GM12878 (cell line): ENCODE measurements around the gene CEP89. TPM values are rescaled to one million over a fixed set of nuclear protein-coding genes. Genes with fewer than 3 reads are reported as not detected.

Experiments
- CBX3 ChIP-seq: fragments of 200-600 bp; sonication (generic); IDR thresholded peaks from 2 replicates; pipeline ENCODE4 v1.6.1; 2016; ENCODE audit warnings: low read depth, borderline replicate concordance
- CHD2 ChIP-seq: IDR thresholded peaks from 2 replicates; pipeline ENCODE4 v1.6.1; 2011; ENCODE audit warnings: low read depth, low read length, improper control_type of control experiment, borderline replicate concordance
- CREB1 ChIP-seq: IDR thresholded peaks from 2 replicates; pipeline ENCODE4 v1.6.1; 2012; ENCODE audit warnings: low read depth, mild to moderate bottlenecking, inconsistent platforms
- DPF2 ChIP-seq: fragments of 450-650 bp; IDR thresholded peaks from 2 replicates; pipeline ENCODE4 v1.6.1; 2017; ENCODE audit warnings: mild to moderate bottlenecking
- EED ChIP-seq: sonication (generic); IDR thresholded peaks from 2 replicates; pipeline ENCODE4 v1.6.1; 2016; ENCODE audit warnings: antibody characterized with exemption, low read depth
- EGR1 ChIP-seq, 2 experiments: IDR thresholded peaks; 1 replicate in 1 of 2; 2 replicates in 1 of 2; pipeline ENCODE4 v1.6.1; 2011 to 2012; ENCODE audit warnings: low read depth in 2 of 2, low read length in 2 of 2, borderline replicate concordance in 1 of 2, mild to moderate bottlenecking in 1 of 2, moderate library complexity in 1 of 2
- ETV6 ChIP-seq, 2 experiments: fragments of 450-650 bp in 1 of 2; IDR thresholded peaks in 1 of 2; conservative IDR thresholded peaks in 1 of 2; 2 replicates each; pipeline ENCODE4 v1.6.1; 2014; ENCODE audit warnings: antibody characterized with exemption in 1 of 2, borderline replicate concordance in 1 of 2, low read depth in 1 of 2, mild to moderate bottlenecking in 1 of 2, moderate library complexity in 1 of 2
- FOS ChIP-seq: IDR thresholded peaks from 3 replicates; pipeline ENCODE4 v1.6.1; 2011; ENCODE audit warnings: borderline replicate concordance; ENCODE audit not compliant: insufficient read length; ENCODE audit errors: extremely low read depth
- MEF2A ChIP-seq: IDR thresholded peaks from 2 replicates; pipeline ENCODE4 v1.6.1; 2011; ENCODE audit warnings: low read depth, mild to moderate bottlenecking, low read length, moderate library complexity; ENCODE audit not compliant: insufficient read depth
- MTA2 ChIP-seq: fragments of 450-650 bp; IDR thresholded peaks from 2 replicates; pipeline ENCODE4 v1.6.1; 2016; ENCODE audit warnings: low read depth, mild to moderate bottlenecking, moderate library complexity
- PAX8 ChIP-seq: fragments of 450-650 bp; IDR thresholded peaks from 2 replicates; pipeline ENCODE4 v1.6.1; 2017; ENCODE audit warnings: mild to moderate bottlenecking, moderate library complexity
- POLR2A ChIP-seq: IDR thresholded peaks from 2 replicates; pipeline ENCODE4 v1.6.1; 2011; ENCODE audit warnings: low read depth, mild to moderate bottlenecking, low read length
- POU2F2 ChIP-seq: IDR thresholded peaks from 3 replicates; pipeline ENCODE4 v1.6.1; 2011; ENCODE audit warnings: low read depth, mild to moderate bottlenecking, low read length, borderline replicate concordance
- RB1 ChIP-seq: fragments of 450-650 bp; formaldehyde crosslinking; IDR thresholded peaks from 2 replicates; pipeline ENCODE4 v1.6.1; 2017; ENCODE audit warnings: mild to moderate bottlenecking, borderline replicate concordance
- TBL1XR1 ChIP-seq: IDR thresholded peaks from 2 replicates; pipeline ENCODE4 v1.6.1; 2012; ENCODE audit warnings: low read depth, low read length, improper control_type of control experiment
- TCF12 ChIP-seq: IDR thresholded peaks from 2 replicates; pipeline ENCODE4 v1.6.1; 2011; ENCODE audit warnings: low read depth, mild to moderate bottlenecking, low read length
- TCF7 ChIP-seq: IDR thresholded peaks from 2 replicates; pipeline ENCODE4 v1.6.1; 2014; ENCODE audit warnings: antibody characterized with exemption, borderline replicate concordance
- ZNF24 ChIP-seq: fragments of 450-650 bp; IDR thresholded peaks from 2 replicates; pipeline ENCODE4 v1.6.1; 2017; ENCODE audit warnings: antibody characterized with exemption, mild to moderate bottlenecking
- ZNF622 ChIP-seq: fragments of 450-650 bp; IDR thresholded peaks from 2 replicates; pipeline ENCODE4 v1.6.1; 2017; ENCODE audit warnings: mild to moderate bottlenecking, inconsistent platforms
- polyA plus RNA-seq, 11 experiments: library from polyadenylated mRNA; depleted of rRNA in 4 of 11; unstranded in 6 of 11; stranded (reverse) in 5 of 11; fragments of >200 nt; fragmentation: Nextera tagmentation in 4 of 11; fragmentation: Illumina TruSeq in 1 of 11; extraction: Ambion mirVana in 4 of 11; extraction: Trizol in 1 of 11; gene quantifications; 1 replicate in 1 of 11; 2 replicates in 10 of 11; pipeline versions ENCODE4 v1.2.1 to v1.2.3, GENCODE V29; 2011 to 2016; ENCODE audit warnings: inconsistent platforms in 2 of 11, missing spikeins in 2 of 11, low read depth in 1 of 11
- total RNA-seq, 4 experiments: library from RNA; depleted of rRNA in 3 of 4; stranded (reverse); fragments of >200 nt in 3 of 4; fragmentation: Illumina TruSeq in 1 of 4; extraction: Trizol in 1 of 4; gene quantifications; 2 replicates each; pipeline versions ENCODE4 v1.2.1 to v1.2.3, GENCODE V29; 2013 to 2021
- TF ChIP-seq, protein P1 (sequence below): IDR thresholded peaks from 2 replicates; pipeline ENCODE4 v1.6.1; 2011; ENCODE audit warnings: borderline replicate concordance, low read depth, mild to moderate bottlenecking, moderate library complexity, mixed read lengths, low read length; ENCODE audit not compliant: insufficient read depth; ENCODE audit errors: extremely low read length
- TF ChIP-seq, protein P2 (sequence below): IDR thresholded peaks from 2 replicates; pipeline ENCODE4 v1.6.1; 2012; ENCODE audit warnings: low read length, inconsistent platforms
- TF ChIP-seq, protein P3 (sequence below): fragments of 450-650 bp; IDR thresholded peaks from 2 replicates; pipeline ENCODE4 v1.6.1; 2014; ENCODE audit warnings: mild to moderate bottlenecking
- TF ChIP-seq, protein P4 (sequence below): IDR thresholded peaks from 2 replicates; pipeline ENCODE4 v1.6.1; 2012; ENCODE audit warnings: low read depth, low read length, improper control_type of control experiment
- TF ChIP-seq, protein P5 (sequence below): fragments of 450-650 bp; IDR thresholded peaks from 2 replicates; pipeline ENCODE4 v1.6.1; 2017; ENCODE audit warnings: mild to moderate bottlenecking, low read depth, inconsistent platforms; ENCODE audit not compliant: poor library complexity, severe bottlenecking

The CEP89 gene
- total and polyA plus RNA-seq, 10 of the 15 experiments (the other 5 are each of a cell fraction or from before 2014, with no cell fraction given) = 6.0 to 19.3 (median 10.2) TPM

DNA sequence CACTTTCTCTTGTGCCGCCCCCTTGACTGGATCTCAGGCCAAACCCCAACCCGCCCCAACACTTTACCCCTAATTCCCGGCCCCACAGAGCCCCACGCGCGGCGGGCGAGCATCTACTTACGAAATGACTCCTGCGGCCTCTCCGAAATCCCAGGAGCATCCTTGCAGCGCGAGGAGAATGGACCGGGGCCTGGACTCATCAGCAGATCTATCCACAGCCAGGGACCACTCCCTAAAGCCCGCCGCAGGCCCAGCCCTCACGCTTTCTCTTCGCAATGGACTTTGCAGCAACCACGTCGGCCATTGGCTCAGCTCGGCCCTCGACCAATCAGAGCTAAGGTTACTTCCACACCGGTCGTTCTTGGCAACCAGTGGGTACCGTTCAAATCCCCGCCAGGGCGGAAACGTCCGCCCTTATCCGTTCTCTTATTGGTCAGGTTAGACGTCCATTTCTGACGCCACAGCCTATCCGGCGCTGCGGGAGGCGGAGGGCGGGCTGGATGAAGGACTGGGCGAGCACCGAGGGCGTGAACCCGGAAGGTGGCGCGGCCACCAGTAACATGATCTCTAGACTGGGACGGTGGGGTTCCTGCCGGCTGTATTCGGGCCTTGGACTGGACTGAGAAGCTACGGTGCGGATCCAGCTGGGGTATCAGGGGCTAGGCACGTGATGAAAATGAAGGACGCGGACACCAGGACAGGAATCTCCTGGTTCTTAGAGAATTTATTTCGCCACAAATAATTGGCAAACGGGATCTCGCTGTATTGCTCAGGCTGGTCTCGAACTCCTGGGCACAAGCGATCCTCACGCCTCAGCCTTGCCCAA is at the start of gene CEP89, which contains the start of gene FAAP24 (continued):
- TF ChIP-seq, protein P1, sequence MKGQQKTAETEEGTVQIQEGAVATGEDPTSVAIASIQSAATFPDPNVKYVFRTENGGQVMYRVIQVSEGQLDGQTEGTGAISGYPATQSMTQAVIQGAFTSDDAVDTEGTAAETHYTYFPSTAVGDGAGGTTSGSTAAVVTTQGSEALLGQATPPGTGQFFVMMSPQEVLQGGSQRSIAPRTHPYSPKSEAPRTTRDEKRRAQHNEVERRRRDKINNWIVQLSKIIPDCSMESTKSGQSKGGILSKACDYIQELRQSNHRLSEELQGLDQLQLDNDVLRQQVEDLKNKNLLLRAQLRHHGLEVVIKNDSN = no peak
- no peak for TF ChIP-seq ZNF24
- 0 out of 2 replicates have a peak, but pooled peaks have one; percentile 11 for TF ChIP-seq TCF12
- TF ChIP-seq ETV6 (conservative IDR thresholded peaks at IDR 0.05 in 1 of 2, IDR thresholded peaks at IDR 0.05 in 1 of 2; ENCODE audit: borderline replicate concordance in 1 of 2, low read depth in 1 of 2) = no peak
- no peak for TF ChIP-seq EED
- TF ChIP-seq, protein P2, sequence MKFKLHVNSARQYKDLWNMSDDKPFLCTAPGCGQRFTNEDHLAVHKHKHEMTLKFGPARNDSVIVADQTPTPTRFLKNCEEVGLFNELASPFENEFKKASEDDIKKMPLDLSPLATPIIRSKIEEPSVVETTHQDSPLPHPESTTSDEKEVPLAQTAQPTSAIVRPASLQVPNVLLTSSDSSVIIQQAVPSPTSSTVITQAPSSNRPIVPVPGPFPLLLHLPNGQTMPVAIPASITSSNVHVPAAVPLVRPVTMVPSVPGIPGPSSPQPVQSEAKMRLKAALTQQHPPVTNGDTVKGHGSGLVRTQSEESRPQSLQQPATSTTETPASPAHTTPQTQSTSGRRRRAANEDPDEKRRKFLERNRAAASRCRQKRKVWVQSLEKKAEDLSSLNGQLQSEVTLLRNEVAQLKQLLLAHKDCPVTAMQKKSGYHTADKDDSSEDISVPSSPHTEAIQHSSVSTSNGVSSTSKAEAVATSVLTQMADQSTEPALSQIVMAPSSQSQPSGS = no peak
- TF ChIP-seq POU2F2 = peak; percentile 36; the same call in 2 of the 3 replicates
- TF ChIP-seq POLR2A = peak; percentile 94
- TF ChIP-seq FOS = peak; percentile 78
- peak; percentile 90 for TF ChIP-seq DPF2
- TF ChIP-seq RB1 = peak; percentile 74; the same call in 1 of the 2 replicates
- TF ChIP-seq, protein P3, sequence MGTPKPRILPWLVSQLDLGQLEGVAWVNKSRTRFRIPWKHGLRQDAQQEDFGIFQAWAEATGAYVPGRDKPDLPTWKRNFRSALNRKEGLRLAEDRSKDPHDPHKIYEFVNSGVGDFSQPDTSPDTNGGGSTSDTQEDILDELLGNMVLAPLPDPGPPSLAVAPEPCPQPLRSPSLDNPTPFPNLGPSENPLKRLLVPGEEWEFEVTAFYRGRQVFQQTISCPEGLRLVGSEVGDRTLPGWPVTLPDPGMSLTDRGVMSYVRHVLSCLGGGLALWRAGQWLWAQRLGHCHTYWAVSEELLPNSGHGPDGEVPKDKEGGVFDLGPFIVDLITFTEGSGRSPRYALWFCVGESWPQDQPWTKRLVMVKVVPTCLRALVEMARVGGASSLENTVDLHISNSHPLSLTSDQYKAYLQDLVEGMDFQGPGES = peak; percentile 97
- TF ChIP-seq TBL1XR1 = no peak
- TF ChIP-seq PAX8 = no peak
- TF ChIP-seq CBX3 = no peak
- TF ChIP-seq MTA2 = 0 out of 2 replicates have a peak, but pooled peaks have one; percentile 28
- TF ChIP-seq, protein P4, sequence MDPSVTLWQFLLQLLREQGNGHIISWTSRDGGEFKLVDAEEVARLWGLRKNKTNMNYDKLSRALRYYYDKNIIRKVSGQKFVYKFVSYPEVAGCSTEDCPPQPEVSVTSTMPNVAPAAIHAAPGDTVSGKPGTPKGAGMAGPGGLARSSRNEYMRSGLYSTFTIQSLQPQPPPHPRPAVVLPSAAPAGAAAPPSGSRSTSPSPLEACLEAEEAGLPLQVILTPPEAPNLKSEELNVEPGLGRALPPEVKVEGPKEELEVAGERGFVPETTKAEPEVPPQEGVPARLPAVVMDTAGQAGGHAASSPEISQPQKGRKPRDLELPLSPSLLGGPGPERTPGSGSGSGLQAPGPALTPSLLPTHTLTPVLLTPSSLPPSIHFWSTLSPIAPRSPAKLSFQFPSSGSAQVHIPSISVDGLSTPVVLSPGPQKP = peak; percentile 79
- peak; percentile 87 for TF ChIP-seq CREB1
- no peak for TF ChIP-seq MEF2A
- TF ChIP-seq EGR1 (IDR thresholded peaks at IDR 0.05; ENCODE audit: borderline replicate concordance in 1 of 2, low read depth in 2 of 2, low read length in 2 of 2) = no peak
- TF ChIP-seq TCF7 = no peak
- TF ChIP-seq, protein P5, sequence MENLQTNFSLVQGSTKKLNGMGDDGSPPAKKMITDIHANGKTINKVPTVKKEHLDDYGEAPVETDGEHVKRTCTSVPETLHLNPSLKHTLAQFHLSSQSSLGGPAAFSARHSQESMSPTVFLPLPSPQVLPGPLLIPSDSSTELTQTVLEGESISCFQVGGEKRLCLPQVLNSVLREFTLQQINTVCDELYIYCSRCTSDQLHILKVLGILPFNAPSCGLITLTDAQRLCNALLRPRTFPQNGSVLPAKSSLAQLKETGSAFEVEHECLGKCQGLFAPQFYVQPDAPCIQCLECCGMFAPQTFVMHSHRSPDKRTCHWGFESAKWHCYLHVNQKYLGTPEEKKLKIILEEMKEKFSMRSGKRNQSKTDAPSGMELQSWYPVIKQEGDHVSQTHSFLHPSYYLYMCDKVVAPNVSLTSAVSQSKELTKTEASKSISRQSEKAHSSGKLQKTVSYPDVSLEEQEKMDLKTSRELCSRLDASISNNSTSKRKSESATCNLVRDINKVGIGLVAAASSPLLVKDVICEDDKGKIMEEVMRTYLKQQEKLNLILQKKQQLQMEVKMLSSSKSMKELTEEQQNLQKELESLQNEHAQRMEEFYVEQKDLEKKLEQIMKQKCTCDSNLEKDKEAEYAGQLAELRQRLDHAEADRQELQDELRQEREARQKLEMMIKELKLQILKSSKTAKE = peak; percentile 65
- TF ChIP-seq CHD2 = peak; percentile 97
- TF ChIP-seq ZNF622 = no peak
